Vagina (tissue), 2 donors: ENCODE data around the gene TMEM236. TPM values are rescaled to one million over a fixed set of nuclear protein-coding genes. Genes with fewer than 3 reads are reported as not detected.

Experiments
- DNase-seq, 2 donors: peaks; one replicate each; pipeline ENCODE4 v3.0.0-alpha.2; 2017; ENCODE audit errors: extremely low spot score in 2 of 2
- H3K27ac ChIP-seq: fragments of 200-600 bp; sonication (generic); one replicate; pipeline ENCODE4 v1.5.1; 2019
- H3K27me3 ChIP-seq: fragments of 200-600 bp; sonication (generic); one replicate; pipeline ENCODE4 v1.5.1; 2019
- H3K36me3 ChIP-seq, 2 donors: fragments of 200-600 bp; sonication (generic); one replicate each; pipeline ENCODE4 v1.5.1; 2017 to 2019
- H3K4me1 ChIP-seq: fragments of 200-600 bp; sonication (generic); one replicate; pipeline ENCODE4 v1.5.1; 2019
- H3K4me3 ChIP-seq, 2 donors: fragments of 200-600 bp; sonication (generic); 1 replicate in 1 of 2; 2 replicates in 1 of 2; pipeline ENCODE4 v1.5.1; 2016 to 2019
- H3K9me3 ChIP-seq: fragments of 200-600 bp; sonication (generic); one replicate; pipeline ENCODE4 v1.5.1; 2019
- CTCF ChIP-seq, 3 experiments: fragments of 450-650 bp in 2 of 3; fragments of 200-600 bp in 1 of 3; sonication (generic) in 1 of 3; IDR thresholded peaks; one replicate each; pipeline ENCODE4 v1.5.1; 2017 to 2019; ENCODE audit warnings: antibody characterized with exemption in 3 of 3, mild to moderate bottlenecking in 2 of 3, moderate library complexity in 2 of 3
- POLR2A ChIP-seq, 2 donors: fragments of 450-650 bp; IDR thresholded peaks; one replicate each; pipeline ENCODE4 v1.6.1; 2017; ENCODE audit warnings: antibody characterized with exemption in 2 of 2, mild to moderate bottlenecking in 2 of 2, moderate library complexity in 2 of 2
- POLR2AphosphoS5 ChIP-seq, 2 donors: sonication (generic); formaldehyde crosslinking; IDR thresholded peaks; one replicate each; pipeline ENCODE4 v1.9.0; 2017; ENCODE audit warnings: antibody characterized with exemption in 2 of 2, mild to moderate bottlenecking in 2 of 2, low read depth in 1 of 2; ENCODE audit not compliant: insufficient read depth in 1 of 2
- intact Hi-C: fragments of 100-400 bp; cut with DNase I; formaldehyde crosslinking; loops from one replicate; pipeline ENCODE4 v1.15.1; 2023
- total RNA-seq: library from RNA; depleted of rRNA; stranded (reverse); fragments of >200 nt; gene quantifications from one replicate; pipeline ENCODE4 v1.2.3, GENCODE V29; 2016

Gene TMEM236
- total RNA-seq, 1 donor from 2014 or later = not detected

- Histone ChIP-seq H3K36me3 (peaks cover 0 to 9% of the 10 kb centered on the region in 2 donors), H3K9me3 (no peaks in the 10 kb centered on the region), H3K4me1 (no peaks in the 10 kb centered on the region), H3K27me3 (no peaks in the 10 kb centered on the region), H3K4me3 (no peak overlapping the region), H3K27ac (no peak overlapping the region)
- DNase-seq = no peak
- TF ChIP-seq POLR2AphosphoS5 (IDR thresholded peaks at IDR 0.05; ENCODE audit: insufficient read depth in 1 of 2, low read depth in 1 of 2) (no peak), POLR2A (IDR thresholded peaks at IDR 0.05) (no peak), CTCF (IDR thresholded peaks at IDR 0.05) (no peak)
- intact Hi-C loops = no loop called here
Observed at GRCh38 chr10:17725703-17726102, 26.3 kb upstream of the TMEM236 start.

- Histone ChIP-seq H3K9me3 (no peaks in the 10 kb centered on the region), H3K4me3 (no peak overlapping the region), H3K27ac (no peak overlapping the region), H3K4me1 (no peaks in the 10 kb centered on the region), H3K36me3 (no peaks in the 10 kb centered on the region), H3K27me3 (no peaks in the 10 kb centered on the region)
- intact Hi-C loops = no loop called here
- no peak for DNase-seq
- TF ChIP-seq POLR2A (IDR thresholded peaks at IDR 0.05) = no peak
- TF ChIP-seq POLR2AphosphoS5 (IDR thresholded peaks at IDR 0.05; ENCODE audit: insufficient read depth in 1 of 2, low read depth in 1 of 2) = no peak
- TF ChIP-seq CTCF (IDR thresholded peaks at IDR 0.05) = no peak
Observed at GRCh38 chr10:17729630-17730029, 22.4 kb upstream of the TMEM236 start.

GRCh38 chr10:17730667-17731066, 21.3 kb upstream of the TMEM236 start:
- no peaks in the 10 kb centered on the region for H3K4me1 ChIP-seq
- TF ChIP-seq POLR2AphosphoS5 (IDR thresholded peaks at IDR 0.05; ENCODE audit: insufficient read depth in 1 of 2, low read depth in 1 of 2) (no peak), POLR2A (IDR thresholded peaks at IDR 0.05) (no peak), CTCF (IDR thresholded peaks at IDR 0.05) (no peak)
- H3K4me3 ChIP-seq = no peak overlapping the region
- H3K27ac ChIP-seq = no peak overlapping the region
- no peaks in the 10 kb centered on the region for H3K9me3 ChIP-seq
- no peaks in the 10 kb centered on the region for H3K36me3 ChIP-seq
- DNase-seq = no peak
- H3K27me3 ChIP-seq = no peaks in the 10 kb centered on the region
- intact Hi-C loops = no loop called here

- Histone ChIP-seq H3K4me3 (no peak overlapping the region), H3K36me3 (no peaks in the 10 kb centered on the region), H3K9me3 (no peaks in the 10 kb centered on the region), H3K27ac (no peak overlapping the region), H3K4me1 (no peaks in the 10 kb centered on the region), H3K27me3 (no peaks in the 10 kb centered on the region)
- intact Hi-C loops = no loop called here
- TF ChIP-seq POLR2A (IDR thresholded peaks at IDR 0.05) (no peak), POLR2AphosphoS5 (IDR thresholded peaks at IDR 0.05; ENCODE audit: insufficient read depth in 1 of 2, low read depth in 1 of 2) (no peak), CTCF (IDR thresholded peaks at IDR 0.05) (no peak)
- DNase-seq = no peak
Observed at GRCh38 chr10:17731331-17732020, 20.5 kb upstream of the TMEM236 start.

- Histone ChIP-seq H3K4me3 (no peak overlapping the region), H3K9me3 (no peaks in the 10 kb centered on the region), H3K27ac (no peak overlapping the region), H3K27me3 (no peaks in the 10 kb centered on the region), H3K36me3 (no peaks in the 10 kb centered on the region), H3K4me1 (no peaks in the 10 kb centered on the region)
- TF ChIP-seq POLR2AphosphoS5 (IDR thresholded peaks at IDR 0.05; ENCODE audit: insufficient read depth in 1 of 2, low read depth in 1 of 2) (no peak), POLR2A (IDR thresholded peaks at IDR 0.05) (no peak), CTCF (IDR thresholded peaks at IDR 0.05) (no peak)
- peak in 1 of 2 donors; percentile 67 for DNase-seq
- intact Hi-C loops = no loop called here
Observed at GRCh38 chr10:17733620-17734019, 18.4 kb upstream of the TMEM236 start.
